Caki2 (cell line): ENCODE results near the gene ZDHHC12. TPM values are rescaled to one million over a fixed set of nuclear protein-coding genes. Genes with fewer than 3 reads are reported as not detected.

Source experiments
- DNase-seq: peaks from one replicate; pipeline ENCODE4 v3.0.0-alpha.2; 2015; ENCODE audit warnings: low read depth
- in situ Hi-C: cut with HindIII; loops from 2 replicates; pipeline ENCODE4 v1.10.0; 2016; ENCODE audit warnings: low sequenced_read_pairs, low pct_unique_long_range_greater_than_20kb, mixed read lengths
- total RNA-seq: library from RNA; depleted of rRNA; stranded (reverse); fragments of >200 nt; shearing (Covaris generic); gene quantifications from 2 replicates; pipeline ENCODE4 v1.2.3, GENCODE V29; 2014; ENCODE audit warnings: low replicate concordance; rRNA removed

ZDHHC12 gene, protein sequence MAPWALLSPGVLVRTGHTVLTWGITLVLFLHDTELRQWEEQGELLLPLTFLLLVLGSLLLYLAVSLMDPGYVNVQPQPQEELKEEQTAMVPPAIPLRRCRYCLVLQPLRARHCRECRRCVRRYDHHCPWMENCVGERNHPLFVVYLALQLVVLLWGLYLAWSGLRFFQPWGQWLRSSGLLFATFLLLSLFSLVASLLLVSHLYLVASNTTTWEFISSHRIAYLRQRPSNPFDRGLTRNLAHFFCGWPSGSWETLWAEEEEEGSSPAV
- 57.7 and 81.5 TPM in 2 replicates for total RNA-seq

DNA sequence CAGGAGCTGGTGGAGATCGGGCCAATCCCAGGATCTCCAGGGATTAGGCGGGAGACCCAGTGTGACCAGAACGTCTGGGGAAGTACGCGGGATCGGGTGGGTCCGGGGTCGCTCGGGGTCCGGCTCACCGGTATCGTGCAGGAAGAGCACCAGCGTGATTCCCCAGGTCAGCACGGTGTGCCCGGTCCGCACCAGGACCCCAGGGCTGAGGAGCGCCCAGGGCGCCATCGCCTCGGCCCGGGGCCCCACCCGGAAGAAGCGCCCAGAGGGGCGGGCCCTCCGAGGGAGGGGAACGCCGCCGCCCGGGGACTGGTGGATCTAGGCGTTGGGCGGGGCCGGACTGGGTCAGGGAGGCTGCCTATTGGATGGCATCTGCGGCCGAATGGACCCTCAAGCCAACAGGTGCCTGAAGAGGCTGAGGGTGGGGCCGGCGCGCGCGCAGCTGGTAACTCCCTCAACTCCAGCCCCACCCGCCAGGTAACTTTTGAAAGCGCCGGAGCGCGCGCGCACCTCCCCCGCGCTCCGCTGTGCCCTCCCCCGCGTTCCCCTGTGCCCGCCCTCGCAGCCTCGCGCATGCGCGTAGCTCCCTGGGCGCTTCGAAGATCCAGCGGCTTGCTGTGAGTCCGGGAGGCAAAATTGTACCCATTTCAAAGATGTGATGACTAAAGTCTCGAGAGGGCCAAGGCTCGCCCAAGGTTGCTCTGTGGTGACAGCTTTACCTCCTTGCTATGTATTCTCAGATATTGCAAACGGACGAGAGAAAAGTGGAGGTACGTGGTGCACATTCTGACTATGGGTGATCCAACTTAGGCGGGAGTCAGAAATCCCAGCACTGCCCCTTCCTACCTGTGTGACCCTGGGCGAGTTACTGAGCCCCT lies at the start of gene ZDHHC12:
Gene ZDHHC12 (minus strand): TSS at position 262 of the 878 bp plus-strand sequence. CDS start 34 bp downstream, at position 228.
- peak; percentile 97 for DNase-seq
- in situ Hi-C loops: no loop called here

DNA sequence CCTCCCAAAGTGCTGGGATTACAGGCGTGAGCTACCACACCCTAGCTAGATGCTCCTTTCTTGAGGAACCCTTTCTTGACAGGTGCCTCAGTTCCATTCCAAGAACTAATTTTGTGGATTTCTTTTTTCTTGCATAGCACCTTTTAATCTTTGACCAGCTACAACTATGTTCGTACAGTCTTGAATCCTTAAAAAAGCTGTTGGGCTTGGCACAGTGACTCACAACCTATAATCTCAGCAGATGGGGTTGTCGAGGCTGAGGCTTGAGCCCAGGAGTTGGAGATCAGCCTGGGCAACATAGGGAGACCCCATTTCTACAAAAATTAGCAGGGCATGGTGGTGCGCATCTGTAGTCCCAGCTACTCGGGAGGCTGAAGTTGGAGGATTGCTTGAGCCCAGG lies 49.1 kb upstream of the ZDHHC12 start:
- no peak for DNase-seq
- in situ Hi-C loops: no loop called here

DNA sequence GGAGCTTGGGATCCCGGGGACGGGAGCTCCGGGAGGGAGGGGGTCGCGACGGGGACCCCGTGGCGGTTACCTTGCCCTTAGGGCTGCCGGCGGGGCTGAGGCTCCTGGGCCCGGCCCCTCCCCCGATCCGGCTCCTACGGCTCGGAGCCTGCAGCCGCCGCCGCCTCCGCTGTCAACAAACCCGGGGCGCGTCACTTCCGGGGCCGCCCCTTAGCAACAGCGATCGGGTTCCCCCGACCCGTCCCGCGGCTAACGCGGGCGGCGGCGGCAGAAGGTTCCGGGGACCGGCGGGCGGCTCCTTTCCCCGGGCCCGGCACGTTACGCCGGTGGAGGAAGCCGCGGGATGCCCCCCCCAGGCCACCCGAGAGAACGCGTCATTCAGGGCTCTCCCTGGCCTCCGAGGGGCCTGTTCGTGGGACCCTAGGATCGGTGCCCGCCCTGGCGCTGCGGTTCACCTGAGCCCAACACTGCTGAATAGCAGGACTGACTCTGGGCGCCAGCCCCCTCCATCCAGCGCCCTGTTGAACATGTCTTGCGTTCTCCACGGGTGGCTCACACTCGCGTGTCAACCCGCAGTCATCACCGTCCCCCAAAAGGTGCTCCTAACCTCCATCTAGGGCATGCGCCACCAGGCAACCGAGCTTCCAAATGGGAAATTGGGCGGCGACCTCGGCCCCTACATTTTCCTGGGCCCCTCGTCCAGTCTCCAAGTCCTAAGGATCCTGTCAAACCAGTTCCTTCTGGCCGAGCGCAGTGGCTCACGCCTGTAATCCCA lies 48.0 kb upstream of the ZDHHC12 start, which contains the start of gene ZER1:
Gene ZER1 (minus strand): TSS at position 183 of the 775 bp plus-strand sequence. CDS start 16,362 bp downstream, outside the sequence.
- in situ Hi-C loops: no loop called here
- DNase-seq: peak; percentile 81

- DNase-seq: peak; percentile 14
- in situ Hi-C loops: no loop called here
Measured at GRCh38 chr9:128771094-128771721, 47.3 kb upstream of the ZDHHC12 start.

GRCh38 chr9:128770286-128771030 lies 46.5 kb upstream of the ZDHHC12 start:
- in situ Hi-C loops: no loop called here
- DNase-seq: no peak

GRCh38 chr9:128768606-128769005 lies 44.7 kb upstream of the ZDHHC12 start:
- DNase-seq: no peak
- in situ Hi-C loops: no loop called here

DNA sequence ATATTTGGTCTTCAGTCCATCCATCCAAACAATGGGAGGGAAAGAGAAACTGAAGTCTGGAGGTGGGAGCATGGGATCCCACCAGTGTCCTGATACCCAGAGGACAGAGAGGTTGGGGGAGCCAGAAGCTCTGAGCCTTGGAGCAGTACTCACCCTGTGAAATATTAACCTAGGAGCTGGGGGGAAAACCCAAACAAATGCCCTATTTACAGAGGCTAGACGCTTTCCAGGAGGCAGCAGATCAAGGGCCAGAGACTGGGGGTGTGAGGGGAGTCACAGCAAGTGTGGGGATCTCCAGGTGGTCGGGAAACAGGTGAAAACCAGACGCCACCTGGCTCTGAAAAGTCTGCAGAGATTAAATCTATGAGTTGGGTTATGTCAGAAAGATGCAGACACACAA lies 41.6 kb upstream of the ZDHHC12 start:
- DNase-seq: no peak
- in situ Hi-C loops: no loop called here

DNA sequence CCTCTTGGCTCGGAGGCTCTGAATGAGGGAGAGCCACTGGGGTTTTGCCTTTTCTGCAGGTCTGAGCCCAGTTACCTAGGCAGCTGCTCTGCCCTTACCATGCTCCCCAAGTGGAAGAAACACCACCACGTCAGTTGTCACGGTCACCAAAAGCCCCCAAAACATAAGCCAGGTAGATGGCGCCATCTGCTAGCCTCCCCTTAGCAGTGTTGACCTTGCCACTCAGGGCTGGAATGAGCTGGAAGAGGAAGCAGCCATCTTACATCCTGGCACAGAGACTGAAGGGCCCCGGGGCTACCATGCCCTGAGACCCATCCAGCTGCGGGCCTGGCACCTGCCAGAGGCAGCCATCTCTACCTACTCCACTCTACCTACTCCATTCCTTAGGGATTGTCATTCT lies 40.4 kb upstream of the ZDHHC12 start:
- in situ Hi-C loops: no loop called here
- no peak for DNase-seq

GRCh38 chr9:128762671-128763449 lies 38.9 kb upstream of the ZDHHC12 start:
- DNase-seq: no peak

GRCh38 chr9:128757602-128758001 lies 33.7 kb upstream of the ZDHHC12 start:
- in situ Hi-C loops: no loop called here
- no peak for DNase-seq

More at GRCh38 chr9:128762671-128763449, 38.9 kb upstream of the ZDHHC12 start:
- in situ Hi-C loops: no loop called here

DNA sequence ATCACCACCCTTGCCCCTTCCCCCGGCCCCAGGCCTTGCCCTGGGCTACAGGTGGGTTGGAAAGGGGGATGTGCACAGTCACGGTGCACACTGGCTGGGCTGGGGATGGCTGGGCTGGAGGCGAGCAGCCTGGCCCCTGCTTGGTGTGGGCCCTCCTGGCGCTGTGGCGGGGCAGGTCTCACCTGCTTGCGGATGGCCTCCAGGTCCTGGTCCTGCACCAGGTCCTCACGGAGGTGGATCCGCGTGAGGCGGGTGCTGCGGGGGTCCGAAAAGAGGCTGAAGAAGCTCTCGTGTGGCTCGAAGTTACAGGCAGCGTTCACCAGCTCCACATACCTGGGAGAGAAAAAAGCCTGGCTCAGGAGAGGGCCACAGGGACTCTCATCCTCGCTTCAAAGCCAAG lies 29.7 kb upstream of the ZDHHC12 start:
- DNase-seq: no peak
- in situ Hi-C loops: no loop called here

GRCh38 chr9:128750926-128751595 lies 27.1 kb upstream of the ZDHHC12 start:
- in situ Hi-C loops: no loop called here
- DNase-seq: no peak

GRCh38 chr9:128747241-128747640 lies 23.3 kb upstream of the ZDHHC12 start:
- no peak for DNase-seq
- in situ Hi-C loops: no loop called here

DNA sequence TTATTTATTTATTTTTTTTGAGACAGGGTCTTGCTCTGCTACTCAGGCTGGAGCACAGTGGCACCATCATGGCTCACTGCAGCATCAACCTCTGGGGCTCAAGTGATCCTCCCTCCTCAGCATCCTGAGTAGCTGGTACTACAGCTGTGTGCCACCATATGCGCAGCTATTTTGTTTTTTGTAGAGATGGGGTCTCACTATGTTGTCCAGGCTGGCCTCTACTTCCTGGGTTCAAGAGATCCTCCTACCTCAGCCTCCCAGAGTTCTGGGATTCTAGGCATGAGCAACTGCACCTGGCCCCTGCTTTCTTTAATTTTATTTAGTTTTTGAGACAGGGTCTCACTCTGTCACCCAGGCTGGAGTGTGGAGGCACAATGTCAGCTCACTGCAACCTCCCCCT lies 19.5 kb upstream of the ZDHHC12 start:
- no peak for DNase-seq
- in situ Hi-C loops: no loop called here

- no peak for DNase-seq
- in situ Hi-C loops: no loop called here
Measured at GRCh38 chr9:128742401-128742800, 18.5 kb upstream of the ZDHHC12 start.

GRCh38 chr9:128735373-128735772 lies 11.4 kb upstream of the ZDHHC12 start:
- in situ Hi-C loops: no loop called here
- DNase-seq: no peak
